ENCODE data around the gene FAIM2. TPM values are rescaled to one million over a fixed set of nuclear protein-coding genes. Genes with fewer than 3 reads are reported as not detected.

Gene FAIM2
- total RNA-seq, 1 donor from 2014 or later, result not detected

DNA sequence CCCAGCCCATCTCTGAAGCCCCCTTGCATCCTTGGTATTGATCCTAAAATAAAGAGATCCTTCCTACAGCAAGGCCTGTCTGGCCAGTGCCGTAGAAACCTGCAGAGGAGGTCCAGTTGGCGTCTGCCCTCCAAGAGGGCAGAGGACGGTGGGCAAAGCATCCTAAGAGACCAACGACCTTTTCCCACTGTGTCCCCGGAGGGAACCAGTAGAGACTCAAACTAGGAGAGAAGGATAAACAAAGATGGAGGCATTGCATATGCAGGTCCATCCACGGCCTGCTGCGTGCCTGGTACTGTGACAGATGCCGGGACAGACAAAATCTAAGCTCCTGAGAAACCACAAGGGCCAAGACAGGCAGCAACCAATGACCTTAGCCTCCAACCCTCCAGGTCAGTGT, 79.3 kb downstream of the FAIM2 start:
- TF ChIP-seq, protein P1, sequence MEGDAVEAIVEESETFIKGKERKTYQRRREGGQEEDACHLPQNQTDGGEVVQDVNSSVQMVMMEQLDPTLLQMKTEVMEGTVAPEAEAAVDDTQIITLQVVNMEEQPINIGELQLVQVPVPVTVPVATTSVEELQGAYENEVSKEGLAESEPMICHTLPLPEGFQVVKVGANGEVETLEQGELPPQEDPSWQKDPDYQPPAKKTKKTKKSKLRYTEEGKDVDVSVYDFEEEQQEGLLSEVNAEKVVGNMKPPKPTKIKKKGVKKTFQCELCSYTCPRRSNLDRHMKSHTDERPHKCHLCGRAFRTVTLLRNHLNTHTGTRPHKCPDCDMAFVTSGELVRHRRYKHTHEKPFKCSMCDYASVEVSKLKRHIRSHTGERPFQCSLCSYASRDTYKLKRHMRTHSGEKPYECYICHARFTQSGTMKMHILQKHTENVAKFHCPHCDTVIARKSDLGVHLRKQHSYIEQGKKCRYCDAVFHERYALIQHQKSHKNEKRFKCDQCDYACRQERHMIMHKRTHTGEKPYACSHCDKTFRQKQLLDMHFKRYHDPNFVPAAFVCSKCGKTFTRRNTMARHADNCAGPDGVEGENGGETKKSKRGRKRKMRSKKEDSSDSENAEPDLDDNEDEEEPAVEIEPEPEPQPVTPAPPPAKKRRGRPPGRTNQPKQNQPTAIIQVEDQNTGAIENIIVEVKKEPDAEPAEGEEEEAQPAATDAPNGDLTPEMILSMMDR (conservative IDR thresholded peaks at IDR 0.05; ENCODE audit: low read depth, low read length), result no peak
- DNase-seq (ENCODE audit: low read depth), result no peak
- H3K4me3 ChIP-seq (ENCODE audit: low read depth, low read length), result no peak overlapping the region

DNA sequence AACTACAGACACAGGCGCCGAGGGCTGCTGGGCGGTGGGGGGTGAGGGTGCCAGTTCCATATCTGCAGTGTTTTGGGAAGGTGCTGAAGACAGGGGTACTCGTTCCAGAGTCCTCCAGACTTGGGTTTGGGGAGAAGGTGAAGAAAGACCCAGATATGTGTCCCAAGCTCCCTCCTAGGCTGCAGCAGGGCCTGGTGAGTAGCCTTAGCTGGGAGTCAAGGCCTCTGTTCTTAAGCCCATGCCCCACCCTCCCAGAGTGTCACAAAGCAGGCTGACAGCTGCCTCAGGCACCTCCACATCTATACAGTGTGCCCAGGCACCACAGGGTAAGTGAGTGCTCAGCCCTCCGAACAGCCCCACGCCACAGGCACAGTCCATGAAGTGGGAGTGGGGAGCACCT, 79.7 kb downstream of the FAIM2 start:
- TF ChIP-seq, protein P1 (conservative IDR thresholded peaks at IDR 0.05; ENCODE audit: low read depth, low read length), result no peak
- DNase-seq (ENCODE audit: low read depth), result no peak

DNA sequence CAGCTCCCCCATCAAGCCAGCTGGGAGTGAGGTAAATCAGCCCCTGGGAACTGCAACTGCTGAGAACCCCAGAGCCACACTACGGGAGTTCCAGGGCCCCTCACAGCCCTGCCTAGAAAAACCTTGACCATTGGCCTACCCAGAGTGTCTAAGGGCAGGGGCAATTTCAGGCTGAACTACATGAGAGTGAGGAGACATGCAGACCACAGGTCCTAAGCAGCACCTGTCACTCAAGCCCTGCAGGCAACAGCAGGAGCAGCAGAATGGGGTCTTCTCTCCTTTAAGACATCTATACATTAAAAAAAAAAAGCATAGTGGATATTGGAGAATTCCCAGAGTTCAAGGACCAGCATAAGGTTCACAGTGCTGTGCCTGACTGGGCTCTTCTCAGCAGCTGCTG, 80.3 kb downstream of the FAIM2 start:
- H3K4me3 ChIP-seq (ENCODE audit: low read depth, low read length), result no peak overlapping the region
- no peak for DNase-seq (ENCODE audit: low read depth)
- TF ChIP-seq, protein P1 (conservative IDR thresholded peaks at IDR 0.05; ENCODE audit: low read depth, low read length), result no peak

More for the DNA sequence above, 79.7 kb downstream of the FAIM2 start:
- H3K4me3 ChIP-seq (ENCODE audit: low read depth, low read length), result no peak overlapping the region

DNA sequence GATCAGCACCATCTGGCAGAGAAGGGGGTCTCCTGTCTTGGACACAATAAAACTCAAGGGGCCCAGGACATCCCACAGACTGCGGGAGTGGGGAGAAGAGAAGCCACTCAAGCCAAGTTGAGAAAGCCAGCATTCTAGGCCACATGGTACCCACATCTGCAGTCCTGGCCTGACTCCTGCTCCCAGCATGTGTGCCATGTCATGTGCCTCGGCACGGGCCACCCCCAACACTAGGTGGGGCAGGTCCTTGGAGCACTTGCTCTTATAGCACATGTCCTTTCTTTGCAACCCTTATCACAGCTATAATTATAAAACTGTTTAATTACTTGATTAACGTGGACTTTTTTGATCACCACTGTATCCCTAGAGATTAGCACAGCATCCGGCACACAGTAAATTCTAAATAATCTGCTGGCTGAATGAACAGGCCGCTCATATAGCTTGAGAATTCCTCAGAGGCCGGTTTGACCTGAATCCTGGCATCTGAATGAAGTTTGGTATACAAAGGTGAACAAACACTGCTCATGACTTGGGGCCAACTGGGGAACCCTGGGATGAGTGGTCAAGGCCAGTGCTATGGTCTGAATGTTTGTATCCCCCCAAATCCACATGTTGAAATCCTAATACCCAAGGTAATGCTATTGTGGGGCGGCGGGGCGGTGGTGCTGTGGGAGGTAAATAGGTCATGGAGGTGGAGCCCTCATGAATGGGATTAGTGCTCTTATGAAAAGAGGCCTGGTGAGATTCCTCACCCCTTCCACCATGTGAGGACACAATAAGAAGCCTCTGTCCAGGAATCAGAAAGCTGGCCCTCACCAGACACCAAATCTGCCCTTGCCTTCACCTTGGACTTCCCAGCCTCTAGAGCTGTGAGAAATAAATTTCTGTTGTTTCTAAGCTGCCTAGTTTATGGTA, 82.1 kb downstream of the FAIM2 start:
- no peak overlapping the region for H3K4me3 ChIP-seq (ENCODE audit: low read depth, low read length)
- TF ChIP-seq, protein P1 (conservative IDR thresholded peaks at IDR 0.05; ENCODE audit: low read depth, low read length), result no peak
- DNase-seq (ENCODE audit: low read depth), result no peak

DNA sequence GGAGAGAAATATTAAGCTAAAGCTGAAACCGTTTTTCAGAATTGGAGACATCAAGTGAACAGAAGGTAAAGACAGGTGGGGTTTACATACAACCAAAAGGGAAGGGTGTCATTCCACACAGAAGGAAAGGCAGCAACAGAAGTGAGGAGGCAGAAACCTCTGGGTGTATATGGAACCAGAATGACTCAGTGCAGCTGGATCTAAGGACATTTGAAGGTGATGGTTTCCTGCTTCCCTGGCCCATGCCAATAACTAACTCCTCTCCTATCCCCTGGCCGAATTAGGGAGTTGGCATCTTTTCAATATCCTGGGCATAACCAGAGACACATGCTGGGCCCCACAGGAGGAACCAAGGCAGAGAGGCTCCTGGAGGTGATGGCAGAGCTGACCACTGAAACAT, 83.9 kb downstream of the FAIM2 start:
- TF ChIP-seq, protein P1 (conservative IDR thresholded peaks at IDR 0.05; ENCODE audit: low read depth, low read length), result no peak
- DNase-seq (ENCODE audit: low read depth), result no peak
- no peak overlapping the region for H3K4me3 ChIP-seq (ENCODE audit: low read depth, low read length)

DNA sequence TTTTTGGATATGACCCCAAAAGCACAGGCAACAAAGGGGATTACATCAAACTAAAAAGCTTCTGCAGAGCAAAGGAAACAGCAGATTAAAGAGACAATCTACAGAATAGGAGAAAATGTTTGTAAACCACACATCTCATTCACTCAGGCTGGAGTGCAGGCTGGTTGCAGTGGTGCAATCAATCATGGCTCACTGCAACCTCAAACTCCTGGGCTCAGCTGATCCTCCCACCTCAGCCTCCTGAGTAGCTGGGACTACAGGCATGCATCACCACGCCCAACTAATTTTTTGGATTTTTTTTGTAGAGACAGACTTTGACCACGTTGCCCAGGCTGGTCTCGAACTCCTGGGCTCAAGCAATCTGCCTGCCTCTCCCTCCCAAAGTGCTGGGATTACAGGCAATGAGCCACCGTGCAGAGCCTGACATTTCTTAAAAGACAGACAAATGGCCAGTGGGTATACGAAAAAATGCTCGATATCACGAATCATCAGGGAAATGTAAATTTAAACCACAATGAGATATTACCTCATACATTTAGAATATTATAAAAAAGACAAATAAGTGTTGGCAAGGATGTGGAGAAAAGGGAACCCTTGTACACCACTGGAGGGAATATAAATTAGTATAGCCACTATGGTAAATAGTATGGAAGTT, 85.3 kb downstream of the FAIM2 start:
- no peak for DNase-seq (ENCODE audit: low read depth)
- no peak overlapping the region for H3K4me3 ChIP-seq (ENCODE audit: low read depth, low read length)
- TF ChIP-seq, protein P1 (conservative IDR thresholded peaks at IDR 0.05; ENCODE audit: low read depth, low read length), result no peak

Other genes with a start within 250 kb of the FAIM2 start
- gene FMNL3, start 196.5 kb downstream of the FAIM2 start, total RNA-seq, result 21.3 and 21.7 TPM in 2 replicates
- gene TMBIM6, start 162.3 kb downstream of the FAIM2 start, total RNA-seq, result 429 and 436 TPM in 2 replicates
- 8.4 and 14.6 TPM in 2 replicates for gene NCKAP5L, start 75.5 kb downstream of the FAIM2 start, total RNA-seq
- gene BCDIN3D, start 60.8 kb downstream of the FAIM2 start, total RNA-seq, result 1.7 and 7.1 TPM in 2 replicates
- gene AQP2, start 46.8 kb upstream of the FAIM2 start, total RNA-seq, result not detected in 2 replicates
- gene AQP5, start 58.0 kb upstream of the FAIM2 start, total RNA-seq, result 0.07 TPM in 1 of 2 replicates, not detected in the other
- not detected in 2 replicates for gene AQP6, start 69.0 kb upstream of the FAIM2 start, total RNA-seq
- 86.5 and 98.2 TPM in 2 replicates for gene RACGAP1, start 121.6 kb upstream of the FAIM2 start, total RNA-seq
- 1.4 and 4.0 TPM in 2 replicates for gene ASIC1, start 153.7 kb upstream of the FAIM2 start, total RNA-seq
- 77.3 and 111 TPM in 2 replicates for gene SMARCD1, start 181.4 kb upstream of the FAIM2 start, total RNA-seq
- 0.07 TPM in 1 of 2 replicates, not detected in the other for gene GPD1, start 200.1 kb upstream of the FAIM2 start, total RNA-seq
- 52.2 and 73.1 TPM in 2 replicates for gene COX14, start 208.3 kb upstream of the FAIM2 start, total RNA-seq